GM12878 (cell line): ENCODE measurements around the gene CAMK2D.

ENCODE experiments used
- BACH1 ChIP-seq: fragments of 450-650 bp; IDR thresholded peaks from 2 replicates; pipeline ENCODE4 v1.6.1; 2017; ENCODE audit warnings: mild to moderate bottlenecking, borderline replicate concordance
- CBX3 ChIP-seq: fragments of 200-600 bp; sonication (generic); IDR thresholded peaks from 2 replicates; pipeline ENCODE4 v1.6.1; 2016; ENCODE audit warnings: low read depth, borderline replicate concordance
- PAX5 ChIP-seq: IDR thresholded peaks from 2 replicates; pipeline ENCODE4 v1.6.1; 2011; ENCODE audit warnings: low read depth, low read length, borderline replicate concordance
- SRF ChIP-seq, 2 experiments: IDR thresholded peaks; 2 replicates each; pipeline ENCODE4 v1.6.1; 2011; ENCODE audit warnings: low read depth in 2 of 2, low read length in 2 of 2, mild to moderate bottlenecking in 1 of 2, moderate library complexity in 1 of 2
- TF ChIP-seq, protein P1 (sequence below): IDR thresholded peaks from 2 replicates; pipeline ENCODE4 v1.6.1; 2011; ENCODE audit warnings: borderline replicate concordance, low read depth, mild to moderate bottlenecking, moderate library complexity, low read length; ENCODE audit not compliant: insufficient read depth, poor library complexity, severe bottlenecking
- TF ChIP-seq, protein P2 (sequence below), 3 experiments: IDR thresholded peaks in 2 of 3; conservative IDR thresholded peaks in 1 of 3; 2 replicates each; pipeline ENCODE4 v1.5.1; 2011; ENCODE audit warnings: low read depth in 3 of 3, low read length in 3 of 3, mild to moderate bottlenecking in 3 of 3, control low read depth in 2 of 3, moderate library complexity in 2 of 3, inconsistent platforms in 1 of 3, mixed read lengths in 1 of 3; ENCODE audit not compliant: control insufficient read depth in 2 of 3, insufficient read depth in 1 of 3; ENCODE audit errors: extremely low read depth in 1 of 3
- TF ChIP-seq, protein P3 (sequence below): IDR thresholded peaks from 2 replicates; pipeline ENCODE4 v1.6.1; 2012; ENCODE audit warnings: improper control_type of control experiment, low read depth, low read length; ENCODE audit not compliant: insufficient replicate concordance
- TF ChIP-seq, protein P4 (sequence below): fragments of 450-650 bp; IDR thresholded peaks from 2 replicates; pipeline ENCODE4 v1.6.1; 2017; ENCODE audit warnings: antibody characterized with exemption, mild to moderate bottlenecking, moderate library complexity
- TF ChIP-seq, protein P5 (sequence below): IDR thresholded peaks from 2 replicates; pipeline ENCODE4 v1.6.1; 2012; ENCODE audit warnings: low read depth, low read length, improper control_type of control experiment

DNA sequence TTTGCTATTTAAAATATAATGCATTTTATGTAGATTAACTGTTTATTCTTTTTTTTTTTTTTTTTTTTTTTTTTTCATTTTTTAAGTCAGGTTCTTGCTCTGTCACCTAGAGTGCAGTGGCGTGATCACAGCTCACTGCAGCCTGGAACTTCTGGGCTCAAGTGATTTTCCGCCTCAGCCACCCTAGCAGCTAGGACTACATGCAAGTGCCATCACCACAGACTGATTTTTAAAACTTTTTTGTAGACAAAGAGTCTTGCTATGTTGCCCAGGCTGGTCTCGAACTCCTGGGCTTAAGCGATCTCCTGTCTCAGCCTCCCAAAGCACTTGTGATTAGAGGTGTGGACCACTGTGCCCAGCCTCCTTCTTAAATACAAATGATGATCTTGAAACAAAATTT is 159.9 kb downstream of the CAMK2D start:
- TF ChIP-seq, protein P1, sequence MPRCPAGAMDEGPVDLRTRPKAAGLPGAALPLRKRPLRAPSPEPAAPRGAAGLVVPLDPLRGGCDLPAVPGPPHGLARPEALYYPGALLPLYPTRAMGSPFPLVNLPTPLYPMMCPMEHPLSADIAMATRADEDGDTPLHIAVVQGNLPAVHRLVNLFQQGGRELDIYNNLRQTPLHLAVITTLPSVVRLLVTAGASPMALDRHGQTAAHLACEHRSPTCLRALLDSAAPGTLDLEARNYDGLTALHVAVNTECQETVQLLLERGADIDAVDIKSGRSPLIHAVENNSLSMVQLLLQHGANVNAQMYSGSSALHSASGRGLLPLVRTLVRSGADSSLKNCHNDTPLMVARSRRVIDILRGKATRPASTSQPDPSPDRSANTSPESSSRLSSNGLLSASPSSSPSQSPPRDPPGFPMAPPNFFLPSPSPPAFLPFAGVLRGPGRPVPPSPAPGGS, result no peak
- TF ChIP-seq, protein P2, sequence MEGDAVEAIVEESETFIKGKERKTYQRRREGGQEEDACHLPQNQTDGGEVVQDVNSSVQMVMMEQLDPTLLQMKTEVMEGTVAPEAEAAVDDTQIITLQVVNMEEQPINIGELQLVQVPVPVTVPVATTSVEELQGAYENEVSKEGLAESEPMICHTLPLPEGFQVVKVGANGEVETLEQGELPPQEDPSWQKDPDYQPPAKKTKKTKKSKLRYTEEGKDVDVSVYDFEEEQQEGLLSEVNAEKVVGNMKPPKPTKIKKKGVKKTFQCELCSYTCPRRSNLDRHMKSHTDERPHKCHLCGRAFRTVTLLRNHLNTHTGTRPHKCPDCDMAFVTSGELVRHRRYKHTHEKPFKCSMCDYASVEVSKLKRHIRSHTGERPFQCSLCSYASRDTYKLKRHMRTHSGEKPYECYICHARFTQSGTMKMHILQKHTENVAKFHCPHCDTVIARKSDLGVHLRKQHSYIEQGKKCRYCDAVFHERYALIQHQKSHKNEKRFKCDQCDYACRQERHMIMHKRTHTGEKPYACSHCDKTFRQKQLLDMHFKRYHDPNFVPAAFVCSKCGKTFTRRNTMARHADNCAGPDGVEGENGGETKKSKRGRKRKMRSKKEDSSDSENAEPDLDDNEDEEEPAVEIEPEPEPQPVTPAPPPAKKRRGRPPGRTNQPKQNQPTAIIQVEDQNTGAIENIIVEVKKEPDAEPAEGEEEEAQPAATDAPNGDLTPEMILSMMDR (IDR thresholded peaks at IDR 0.05 in 2 of 3, conservative IDR thresholded peaks at IDR 0.05 in 1 of 3; ENCODE audit: control insufficient read depth in 2 of 3, extremely low read depth in 1 of 3, insufficient read depth in 1 of 3, low read depth in 3 of 3, low read length in 3 of 3), result no peak
- TF ChIP-seq, protein P3, sequence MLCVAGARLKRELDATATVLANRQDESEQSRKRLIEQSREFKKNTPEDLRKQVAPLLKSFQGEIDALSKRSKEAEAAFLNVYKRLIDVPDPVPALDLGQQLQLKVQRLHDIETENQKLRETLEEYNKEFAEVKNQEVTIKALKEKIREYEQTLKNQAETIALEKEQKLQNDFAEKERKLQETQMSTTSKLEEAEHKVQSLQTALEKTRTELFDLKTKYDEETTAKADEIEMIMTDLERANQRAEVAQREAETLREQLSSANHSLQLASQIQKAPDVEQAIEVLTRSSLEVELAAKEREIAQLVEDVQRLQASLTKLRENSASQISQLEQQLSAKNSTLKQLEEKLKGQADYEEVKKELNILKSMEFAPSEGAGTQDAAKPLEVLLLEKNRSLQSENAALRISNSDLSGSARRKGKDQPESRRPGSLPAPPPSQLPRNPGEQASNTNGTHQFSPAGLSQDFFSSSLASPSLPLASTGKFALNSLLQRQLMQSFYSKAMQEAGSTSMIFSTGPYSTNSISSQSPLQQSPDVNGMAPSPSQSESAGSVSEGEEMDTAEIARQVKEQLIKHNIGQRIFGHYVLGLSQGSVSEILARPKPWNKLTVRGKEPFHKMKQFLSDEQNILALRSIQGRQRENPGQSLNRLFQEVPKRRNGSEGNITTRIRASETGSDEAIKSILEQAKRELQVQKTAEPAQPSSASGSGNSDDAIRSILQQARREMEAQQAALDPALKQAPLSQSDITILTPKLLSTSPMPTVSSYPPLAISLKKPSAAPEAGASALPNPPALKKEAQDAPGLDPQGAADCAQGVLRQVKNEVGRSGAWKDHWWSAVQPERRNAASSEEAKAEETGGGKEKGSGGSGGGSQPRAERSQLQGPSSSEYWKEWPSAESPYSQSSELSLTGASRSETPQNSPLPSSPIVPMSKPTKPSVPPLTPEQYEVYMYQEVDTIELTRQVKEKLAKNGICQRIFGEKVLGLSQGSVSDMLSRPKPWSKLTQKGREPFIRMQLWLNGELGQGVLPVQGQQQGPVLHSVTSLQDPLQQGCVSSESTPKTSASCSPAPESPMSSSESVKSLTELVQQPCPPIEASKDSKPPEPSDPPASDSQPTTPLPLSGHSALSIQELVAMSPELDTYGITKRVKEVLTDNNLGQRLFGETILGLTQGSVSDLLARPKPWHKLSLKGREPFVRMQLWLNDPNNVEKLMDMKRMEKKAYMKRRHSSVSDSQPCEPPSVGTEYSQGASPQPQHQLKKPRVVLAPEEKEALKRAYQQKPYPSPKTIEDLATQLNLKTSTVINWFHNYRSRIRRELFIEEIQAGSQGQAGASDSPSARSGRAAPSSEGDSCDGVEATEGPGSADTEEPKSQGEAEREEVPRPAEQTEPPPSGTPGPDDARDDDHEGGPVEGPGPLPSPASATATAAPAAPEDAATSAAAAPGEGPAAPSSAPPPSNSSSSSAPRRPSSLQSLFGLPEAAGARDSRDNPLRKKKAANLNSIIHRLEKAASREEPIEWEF, result no peak
- TF ChIP-seq, protein P4, sequence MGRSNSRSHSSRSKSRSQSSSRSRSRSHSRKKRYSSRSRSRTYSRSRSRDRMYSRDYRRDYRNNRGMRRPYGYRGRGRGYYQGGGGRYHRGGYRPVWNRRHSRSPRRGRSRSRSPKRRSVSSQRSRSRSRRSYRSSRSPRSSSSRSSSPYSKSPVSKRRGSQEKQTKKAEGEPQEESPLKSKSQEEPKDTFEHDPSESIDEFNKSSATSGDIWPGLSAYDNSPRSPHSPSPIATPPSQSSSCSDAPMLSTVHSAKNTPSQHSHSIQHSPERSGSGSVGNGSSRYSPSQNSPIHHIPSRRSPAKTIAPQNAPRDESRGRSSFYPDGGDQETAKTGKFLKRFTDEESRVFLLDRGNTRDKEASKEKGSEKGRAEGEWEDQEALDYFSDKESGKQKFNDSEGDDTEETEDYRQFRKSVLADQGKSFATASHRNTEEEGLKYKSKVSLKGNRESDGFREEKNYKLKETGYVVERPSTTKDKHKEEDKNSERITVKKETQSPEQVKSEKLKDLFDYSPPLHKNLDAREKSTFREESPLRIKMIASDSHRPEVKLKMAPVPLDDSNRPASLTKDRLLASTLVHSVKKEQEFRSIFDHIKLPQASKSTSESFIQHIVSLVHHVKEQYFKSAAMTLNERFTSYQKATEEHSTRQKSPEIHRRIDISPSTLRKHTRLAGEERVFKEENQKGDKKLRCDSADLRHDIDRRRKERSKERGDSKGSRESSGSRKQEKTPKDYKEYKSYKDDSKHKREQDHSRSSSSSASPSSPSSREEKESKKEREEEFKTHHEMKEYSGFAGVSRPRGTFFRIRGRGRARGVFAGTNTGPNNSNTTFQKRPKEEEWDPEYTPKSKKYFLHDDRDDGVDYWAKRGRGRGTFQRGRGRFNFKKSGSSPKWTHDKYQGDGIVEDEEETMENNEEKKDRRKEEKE, result no peak
- no peak for TF ChIP-seq PAX5
- TF ChIP-seq BACH1, result no peak
- TF ChIP-seq, protein P5, sequence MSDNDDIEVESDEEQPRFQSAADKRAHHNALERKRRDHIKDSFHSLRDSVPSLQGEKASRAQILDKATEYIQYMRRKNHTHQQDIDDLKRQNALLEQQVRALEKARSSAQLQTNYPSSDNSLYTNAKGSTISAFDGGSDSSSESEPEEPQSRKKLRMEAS, result no peak
- no peak for TF ChIP-seq SRF (IDR thresholded peaks at IDR 0.05; ENCODE audit: low read depth in 2 of 2, low read length in 2 of 2)
- no peak for TF ChIP-seq CBX3
